GM18951 (cell line): ENCODE data around the gene PHAF1.

ENCODE experiments used
- POLR2A ChIP-seq: IDR thresholded peaks from 4 replicates; pipeline ENCODE4 v1.6.1; 2011; ENCODE audit warnings: mild to moderate bottlenecking; ENCODE audit not compliant: insufficient read length, insufficient read depth; ENCODE audit errors: extremely low read depth
- in situ Hi-C: fragments of 300-500 bp; cut with MboI; formaldehyde crosslinking; loops from one replicate; pipeline ENCODE4 v1.12.0; 2022; ENCODE audit warnings: low sequenced_read_pairs, mixed read lengths, inconsistent platforms; ENCODE audit not compliant: unreplicated experiment

Gene PHAF1

GRCh38 chr16:67155295-67156142 lies 45.8 kb downstream of the PHAF1 start:
- in situ Hi-C loops, result no loop called here

DNA sequence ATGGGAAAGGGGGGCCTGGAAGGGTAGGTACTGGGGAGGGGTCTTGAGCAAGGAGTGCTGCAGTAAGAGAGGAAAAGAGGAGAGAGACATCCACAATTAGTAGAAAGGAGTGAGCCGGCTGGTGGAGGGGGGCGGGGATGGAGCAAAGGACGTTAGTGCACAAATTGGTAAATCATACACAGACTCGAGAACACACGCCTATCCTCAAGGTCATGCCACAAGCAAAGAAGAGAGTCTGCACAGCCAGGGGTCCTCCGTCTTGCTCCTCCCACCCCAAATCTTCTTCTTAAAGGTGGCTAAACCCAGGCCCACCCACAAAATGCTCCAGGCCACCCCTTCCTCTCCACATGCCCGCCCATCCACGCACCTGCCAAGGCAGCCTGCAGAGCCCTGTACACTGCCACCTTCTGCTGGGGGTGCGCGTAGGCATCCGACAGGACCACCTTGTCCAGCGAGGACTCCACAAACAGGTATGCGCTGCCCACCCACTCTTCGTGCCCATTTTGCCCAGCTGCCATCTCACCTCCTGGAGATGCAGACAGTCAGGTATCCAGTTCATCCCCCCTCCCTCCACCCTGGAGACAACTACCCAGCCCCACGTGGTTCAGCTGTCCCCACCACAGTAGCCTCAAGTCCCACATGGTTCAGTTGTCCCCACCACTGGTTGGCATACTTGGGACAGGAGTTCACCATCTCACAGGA lies 46.6 kb downstream of the PHAF1 start:
- no peak for TF ChIP-seq POLR2A
- in situ Hi-C loops, result no loop called here

More at GRCh38 chr16:67155295-67156142, 45.8 kb downstream of the PHAF1 start:
- no peak for TF ChIP-seq POLR2A

DNA sequence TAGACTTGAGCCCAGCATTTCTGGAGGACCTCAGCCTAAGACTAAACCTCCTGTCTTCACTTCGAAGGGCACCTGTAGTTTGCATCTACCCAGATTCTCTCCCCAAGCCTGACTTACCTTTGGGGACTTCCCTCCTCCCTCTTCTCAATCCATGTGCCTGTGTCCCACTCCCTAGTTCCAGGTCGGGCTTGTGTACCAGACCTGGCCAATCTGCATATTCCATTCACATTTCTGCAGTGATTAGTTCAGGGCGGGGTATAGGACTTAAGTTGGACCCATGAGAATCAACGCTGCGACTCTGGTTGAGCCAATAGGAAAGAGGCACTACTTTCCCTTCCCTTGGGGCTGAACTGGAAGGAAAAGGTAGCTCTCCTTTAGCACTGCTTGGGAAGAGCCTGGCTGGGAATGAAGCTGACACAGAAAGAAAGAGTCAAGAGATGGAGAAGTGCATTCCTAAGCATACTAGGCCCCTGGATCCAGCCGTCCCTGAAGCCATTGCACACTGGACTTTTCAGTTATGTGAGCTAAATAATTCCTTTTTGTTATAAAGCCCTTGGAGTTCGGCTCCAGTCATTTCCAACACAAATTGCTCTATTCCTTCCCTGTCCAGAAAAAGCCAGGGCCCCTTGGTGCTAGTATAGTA lies 47.5 kb downstream of the PHAF1 start:
- TF ChIP-seq POLR2A, result no peak

DNA sequence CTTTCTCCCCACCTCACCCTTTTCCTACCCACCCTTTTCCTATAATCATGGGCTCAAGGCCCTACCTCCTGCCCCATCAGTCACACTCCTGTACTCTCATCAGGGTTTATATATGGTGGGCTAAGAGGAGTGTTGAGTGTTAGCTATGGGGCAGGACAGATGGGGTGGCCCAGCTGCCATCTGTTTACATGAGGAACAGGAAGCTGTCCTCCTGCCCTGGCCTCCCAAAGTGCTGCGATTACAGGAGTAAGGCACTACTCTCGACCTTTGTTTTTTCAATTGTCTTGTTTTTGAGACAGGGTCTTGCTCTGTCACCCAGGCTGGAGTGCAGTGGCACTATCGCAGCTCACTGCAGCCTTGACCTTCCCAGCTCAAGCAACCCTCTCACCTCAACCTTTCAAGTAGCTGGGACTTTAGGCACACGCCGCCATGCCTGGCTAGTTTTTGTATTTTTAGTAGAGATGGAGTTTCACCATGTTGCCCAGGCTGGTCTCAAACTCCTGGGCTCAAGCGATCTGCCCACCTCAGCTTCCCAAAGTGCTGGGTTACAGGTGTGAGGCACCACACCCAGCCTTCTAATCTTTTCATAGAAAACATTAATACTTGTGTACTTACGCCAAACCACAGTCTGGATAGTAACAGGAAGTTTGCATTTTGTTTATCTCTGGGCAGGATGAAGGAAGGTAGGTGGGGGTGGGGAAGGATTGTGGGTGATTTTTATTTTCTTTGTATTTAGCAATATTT lies 48.3 kb downstream of the PHAF1 start:
- no peak for TF ChIP-seq POLR2A
- in situ Hi-C loops, result no loop called here

More for the DNA sequence above, 47.5 kb downstream of the PHAF1 start:
- in situ Hi-C loops, result no loop called here

DNA sequence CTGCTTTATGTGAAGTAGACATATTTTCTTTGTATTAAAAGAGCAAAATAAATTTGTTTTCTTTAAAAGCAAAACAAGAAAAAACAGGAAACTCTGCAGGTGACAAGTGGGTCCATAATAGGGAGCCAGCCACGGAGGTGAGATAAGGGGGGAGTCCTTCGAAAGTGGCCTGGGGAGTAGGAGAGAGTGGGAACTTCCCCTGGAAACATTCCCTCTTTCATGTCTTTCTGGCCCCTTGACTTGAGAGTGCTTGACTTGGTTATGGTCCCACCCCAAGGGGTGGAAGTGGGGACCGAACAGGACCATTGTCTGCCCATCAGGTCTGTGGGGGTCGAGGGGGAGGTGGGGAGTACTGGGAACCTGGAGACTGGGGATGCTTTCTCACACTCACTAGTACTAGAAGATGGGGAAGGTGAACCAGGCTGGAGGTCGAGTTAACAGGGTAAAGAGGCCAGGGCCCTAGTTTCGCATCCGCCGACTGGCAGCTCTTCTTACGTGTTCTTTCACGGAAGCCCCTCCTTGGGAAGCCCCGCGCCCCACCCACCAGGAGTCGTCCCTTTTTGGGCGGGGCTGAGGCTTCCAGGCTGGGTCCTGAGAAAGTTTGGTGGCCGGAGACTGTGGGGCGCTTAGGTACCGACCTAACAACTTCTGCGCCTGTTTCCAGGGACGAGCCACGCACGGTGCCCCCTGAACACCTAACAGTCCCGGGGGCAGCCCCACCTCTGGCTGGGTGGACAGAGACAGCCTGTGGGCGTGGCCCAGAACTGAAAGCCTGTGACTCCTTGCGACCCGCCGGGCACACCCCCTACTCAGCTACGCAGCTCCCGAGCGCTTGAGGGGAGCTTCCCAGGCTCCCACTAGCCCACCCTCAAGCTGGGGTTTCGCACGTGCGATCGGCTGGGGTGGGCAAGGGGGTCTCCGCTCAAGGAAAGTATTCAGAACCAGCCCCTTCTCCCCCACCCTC lies 49.2 kb downstream of the PHAF1 start:
- TF ChIP-seq POLR2A, result peak; percentile 38
- in situ Hi-C loops, result no loop called here

GRCh38 chr16:67161595-67162058 lies 51.9 kb downstream of the PHAF1 start:
- in situ Hi-C loops, result no loop called here
- TF ChIP-seq POLR2A, result no peak

- in situ Hi-C loops, result no loop called here
These were observed 52.9 kb downstream of the PHAF1 start for GRCh38 chr16:67162506-67163163.

DNA sequence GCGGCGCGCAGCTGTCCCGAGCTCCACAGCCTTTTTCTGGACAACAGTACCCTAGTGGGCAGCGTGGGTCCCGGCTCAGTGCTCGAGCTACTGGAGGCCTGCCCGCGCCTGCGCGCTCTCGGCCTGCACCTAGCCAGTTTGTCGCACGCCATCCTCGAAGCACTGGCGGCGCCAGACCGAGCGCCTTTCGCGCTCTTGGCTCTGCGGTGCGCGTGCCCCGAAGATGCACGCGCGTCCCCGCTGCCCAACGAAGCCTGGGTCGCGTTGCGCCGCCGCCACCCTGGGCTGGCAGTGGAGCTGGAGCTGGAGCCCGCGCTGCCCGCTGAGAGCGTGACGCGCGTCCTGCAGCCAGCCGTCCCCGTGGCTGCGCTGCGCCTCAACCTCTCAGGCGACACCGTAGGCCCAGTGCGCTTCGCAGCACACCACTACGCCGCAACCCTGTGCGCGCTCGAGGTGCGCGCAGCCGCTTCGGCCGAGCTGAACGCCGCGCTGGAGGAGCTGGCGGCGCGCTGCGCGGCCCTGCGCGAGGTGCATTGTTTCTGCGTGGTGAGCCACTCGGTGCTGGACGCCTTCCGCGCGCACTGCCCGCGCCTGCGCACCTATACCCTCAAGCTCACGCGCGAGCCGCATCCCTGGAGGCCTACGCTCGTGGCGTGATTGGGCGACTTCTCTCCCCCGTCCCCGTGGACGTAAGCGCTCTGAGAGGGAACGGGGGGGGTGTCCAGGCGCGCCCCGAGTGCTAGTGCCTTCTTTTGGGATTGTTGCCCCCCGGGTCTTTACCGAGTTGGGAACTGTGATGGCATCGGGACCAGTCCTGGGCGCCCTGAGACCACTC lies 53.6 kb downstream of the PHAF1 start:
- TF ChIP-seq POLR2A, result no peak
- in situ Hi-C loops, result no loop called here

More at GRCh38 chr16:67162506-67163163, 52.9 kb downstream of the PHAF1 start:
- TF ChIP-seq POLR2A, result no peak

- in situ Hi-C loops, result no loop called here
- TF ChIP-seq POLR2A, result no peak
These were observed 54.3 kb downstream of the PHAF1 start for GRCh38 chr16:67163999-67164558.

GRCh38 chr16:67164599-67165061 lies 54.9 kb downstream of the PHAF1 start, which contains the start of gene HSF4:
Gene HSF4, plus strand, starts transcription at chr16:67164745. Its CDS starts 67 bp downstream, at chr16:67164812.
- in situ Hi-C loops, result no loop called here

More at GRCh38 chr16:67164599-67165061, 54.9 kb downstream of the PHAF1 start, which contains the start of gene HSF4:
- no peak for TF ChIP-seq POLR2A
